GM18951 (cell line): Measurements from ENCODE around the gene SCGB2B2.

Experiments
- POLR2A ChIP-seq: IDR thresholded peaks from 4 replicates; pipeline ENCODE4 v1.6.1; 2011; ENCODE audit warnings: mild to moderate bottlenecking; ENCODE audit not compliant: insufficient read length, insufficient read depth; ENCODE audit errors: extremely low read depth
- in situ Hi-C: fragments of 300-500 bp; cut with MboI; formaldehyde crosslinking; loops from one replicate; pipeline ENCODE4 v1.12.0; 2022; ENCODE audit warnings: low sequenced_read_pairs, mixed read lengths, inconsistent platforms; ENCODE audit not compliant: unreplicated experiment

SCGB2B2 gene

DNA sequence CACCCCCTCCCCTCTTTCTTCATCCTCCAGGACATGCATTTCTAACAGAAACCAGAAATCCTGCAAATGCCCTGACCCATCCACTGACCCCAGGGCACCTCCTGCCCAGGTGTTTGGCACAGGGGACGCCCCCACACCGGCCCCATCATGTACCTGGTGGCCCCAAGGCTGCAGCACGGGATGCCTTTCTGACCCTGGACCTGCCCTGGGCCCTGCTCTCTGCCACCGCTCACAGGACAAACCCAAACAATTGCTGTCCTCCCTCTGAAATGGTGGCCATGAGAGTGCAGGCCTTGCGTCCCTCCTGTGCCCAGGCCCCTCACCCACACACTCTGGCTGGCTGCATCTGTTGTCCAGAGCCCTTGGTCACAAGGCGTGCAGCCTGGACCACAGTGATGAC lies 12.1 kb downstream of the SCGB2B2 start:
- in situ Hi-C loops = no loop called here
- no peak for TF ChIP-seq POLR2A

GRCh38 chr19:34664168-34664567 lies 12.8 kb downstream of the SCGB2B2 start:
- TF ChIP-seq POLR2A = no peak
- in situ Hi-C loops = no loop called here

GRCh38 chr19:34662919-34663318 lies 14.0 kb downstream of the SCGB2B2 start:
- no peak for TF ChIP-seq POLR2A

DNA sequence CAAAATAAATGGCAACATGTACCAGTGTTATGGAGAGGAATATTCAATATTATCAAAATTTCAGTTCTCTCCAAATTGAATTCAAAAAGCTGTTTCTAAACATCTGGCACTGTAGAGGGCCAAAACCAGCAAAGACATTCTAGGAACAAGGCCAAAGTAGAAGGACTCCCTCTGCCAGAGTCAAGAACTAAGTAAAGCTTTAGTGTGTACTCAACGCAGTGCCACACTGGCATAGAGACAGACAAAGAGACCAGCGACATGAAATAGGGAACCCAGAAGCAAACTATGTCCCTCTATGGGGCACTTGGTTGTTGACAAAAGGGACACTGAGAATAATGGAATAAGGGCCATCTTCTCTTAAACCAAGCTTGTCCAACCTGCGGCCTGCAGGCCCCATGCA lies 15.6 kb downstream of the SCGB2B2 start:
- no peak for TF ChIP-seq POLR2A
- in situ Hi-C loops = no loop called here

More at GRCh38 chr19:34662919-34663318, 14.0 kb downstream of the SCGB2B2 start:
- in situ Hi-C loops = no loop called here

- no peak for TF ChIP-seq POLR2A
- in situ Hi-C loops = no loop called here
Observed at GRCh38 chr19:34655651-34656050, 21.3 kb downstream of the SCGB2B2 start.

DNA sequence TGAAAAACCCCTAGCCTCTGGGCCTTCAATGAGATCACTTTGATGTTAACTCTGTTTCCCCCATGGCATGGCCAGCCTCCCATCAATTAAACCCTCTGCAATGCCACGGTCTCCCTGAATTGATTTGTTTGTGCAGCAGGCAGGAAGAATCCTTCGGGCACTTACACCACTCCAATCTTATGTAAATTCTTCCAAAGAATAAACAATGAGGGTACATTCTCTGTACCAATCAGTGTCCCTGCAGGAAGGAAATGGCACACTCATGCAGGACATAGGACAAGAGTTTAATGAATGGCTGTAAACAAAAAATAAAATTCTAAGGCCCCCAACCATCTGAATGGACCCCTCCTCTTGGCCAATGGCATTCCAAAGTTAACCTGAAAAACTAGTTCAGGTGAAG lies 22.2 kb downstream of the SCGB2B2 start:
- no peak for TF ChIP-seq POLR2A
- in situ Hi-C loops = no loop called here

- TF ChIP-seq POLR2A = no peak
- in situ Hi-C loops = no loop called here
Observed at GRCh38 chr19:34651747-34652146, 25.2 kb downstream of the SCGB2B2 start.

DNA sequence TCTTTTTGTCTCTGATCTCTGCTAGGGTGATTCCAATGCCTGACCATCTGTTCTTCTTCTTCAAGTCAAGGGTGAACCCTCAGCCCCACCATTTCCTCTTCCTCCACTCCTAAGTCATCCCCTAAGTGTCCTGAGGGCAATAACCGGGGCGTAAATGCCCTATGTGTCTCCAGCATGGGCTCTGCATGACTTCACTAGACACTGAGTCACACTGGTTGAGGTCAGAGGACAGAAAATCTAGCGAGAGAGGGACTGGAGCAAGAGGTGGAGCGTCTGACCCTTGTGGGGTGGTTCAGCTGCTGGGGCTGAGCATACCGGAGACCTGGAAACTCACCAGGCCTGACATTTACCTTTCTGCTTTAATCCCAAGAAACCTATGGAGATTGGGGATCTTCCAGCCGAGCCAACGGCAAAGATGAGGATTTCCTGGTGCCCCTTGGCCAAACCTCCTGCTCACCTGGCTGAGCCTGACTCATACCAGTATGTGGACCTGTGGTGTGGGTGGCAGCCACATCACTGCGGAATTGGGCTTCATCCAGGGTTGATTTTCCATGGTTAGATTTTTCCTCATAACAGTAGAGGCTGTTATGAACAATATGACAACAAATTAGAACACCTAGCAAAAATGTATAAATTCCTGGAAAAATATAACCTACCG lies 26.9 kb downstream of the SCGB2B2 start:
- in situ Hi-C loops = no loop called here
- no peak for TF ChIP-seq POLR2A

- TF ChIP-seq POLR2A = no peak
- in situ Hi-C loops = no loop called here
Observed at GRCh38 chr19:34645551-34645950, 31.4 kb downstream of the SCGB2B2 start.

DNA sequence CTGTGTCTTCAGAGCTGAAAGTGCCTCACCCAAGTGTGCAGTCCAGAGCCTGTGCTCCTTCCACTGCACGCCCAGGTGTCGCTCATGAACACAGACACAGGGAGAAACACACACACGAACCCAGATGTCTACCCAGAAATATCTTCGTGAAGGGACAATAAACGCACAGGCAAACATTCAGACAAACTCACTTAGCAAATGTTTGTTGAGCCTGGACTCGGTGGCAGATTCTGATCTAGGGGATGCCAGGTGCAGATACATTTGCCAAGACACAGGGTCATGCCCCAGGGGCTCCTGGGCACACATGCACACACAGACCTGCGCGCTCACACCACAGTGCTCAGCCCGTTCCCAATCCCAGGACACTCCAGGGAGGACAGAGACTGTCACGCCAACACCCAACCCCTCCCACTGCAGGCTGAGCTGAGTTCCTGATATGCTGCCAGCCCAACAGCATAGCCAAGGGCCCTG lies 31.9 kb downstream of the SCGB2B2 start:
- in situ Hi-C loops = no loop called here

GRCh38 chr19:34642241-34642640 lies 34.7 kb downstream of the SCGB2B2 start:
- in situ Hi-C loops = no loop called here
- TF ChIP-seq POLR2A = no peak

More for the DNA sequence above, 31.9 kb downstream of the SCGB2B2 start:
- no peak for TF ChIP-seq POLR2A

- in situ Hi-C loops = no loop called here
- TF ChIP-seq POLR2A = no peak
Observed at GRCh38 chr19:34639491-34640085, 37.4 kb downstream of the SCGB2B2 start.

GRCh38 chr19:34633802-34634201 lies 43.2 kb downstream of the SCGB2B2 start:
- no peak for TF ChIP-seq POLR2A
- in situ Hi-C loops = no loop called here
